Left ventricle myocardium inferior (tissue), 1 donor: Measurements from ENCODE around the gene LRRC74A. TPM values are rescaled to one million over a fixed set of nuclear protein-coding genes. Genes with fewer than 3 reads are reported as not detected.
A peak's percentile ranks its signal among the peaks of the same experiment; 100 is the strongest.

Experiments
- DNase-seq: peaks from one replicate; pipeline ENCODE4 v3.0.0-alpha.2; 2020
- H3K27ac ChIP-seq: fragments of 200-600 bp; replicated peaks from 2 replicates; pipeline ENCODE4 v1.8.0; 2021
- H3K27me3 ChIP-seq: fragments of 200-600 bp; 2 replicates; pipeline ENCODE4 v1.8.0; 2021; ENCODE audit warnings: low read depth
- H3K36me3 ChIP-seq: fragments of 200-600 bp; 2 replicates; pipeline ENCODE4 v1.8.0; 2021
- H3K4me1 ChIP-seq: fragments of 200-600 bp; 2 replicates; pipeline ENCODE4 v1.8.0; 2021
- H3K4me3 ChIP-seq: fragments of 200-600 bp; 2 replicates; pipeline ENCODE4 v1.8.0; 2021; ENCODE audit warnings: mild to moderate bottlenecking, moderate library complexity
- H3K9me3 ChIP-seq: fragments of 200-600 bp; replicated peaks from 2 replicates; pipeline ENCODE4 v1.8.0; 2021
- CTCF ChIP-seq: fragments of 200-600 bp; IDR thresholded peaks from 2 replicates; pipeline ENCODE4 v1.8.0; 2021; ENCODE audit warnings: antibody characterized with exemption, mild to moderate bottlenecking, borderline replicate concordance
- intact Hi-C: fragments of 100-400 bp; cut with micrococcal nuclease; formaldehyde crosslinking; loops from one replicate; pipeline ENCODE4 v1.11.0; 2022
- total RNA-seq: library from RNA; stranded (reverse); fragmentation: NEBNext Ultra II Directional; extraction: Animal tissue kit (Norgen Biotek cat#: 25700); gene quantifications from one replicate; pipeline ENCODE4 v1.2.1, GENCODE V29; 2021
- donor health status: DM: no; HTN: yes; CAD: no; lungs with severe emphysema.

Gene LRRC74A
- total RNA-seq, 1 donor from 2014 or later, result not detected

GRCh38 chr14:76881348-76881747, 55.1 kb downstream of the LRRC74A start:
- no peak for DNase-seq
- Histone ChIP-seq H3K4me1 (peaks cover 32% of the 10 kb centered on the region), H3K27me3 (no peaks in the 10 kb centered on the region), H3K27ac (no peak overlapping the region), H3K9me3 (no peaks in the 10 kb centered on the region), H3K4me3 (no peak overlapping the region), H3K36me3 (no peaks in the 10 kb centered on the region)
- TF ChIP-seq CTCF, result no peak
- intact Hi-C loops, result no loop called here

GRCh38 chr14:76882651-76883050, 56.4 kb downstream of the LRRC74A start:
- no peak for DNase-seq
- Histone ChIP-seq H3K9me3 (no peaks in the 10 kb centered on the region), H3K4me3 (no peak overlapping the region), H3K36me3 (no peaks in the 10 kb centered on the region), H3K4me1 (peaks cover 43% of the 10 kb centered on the region), H3K27me3 (no peaks in the 10 kb centered on the region), H3K27ac (no peak overlapping the region)
- intact Hi-C loops, result no loop called here
- no peak for TF ChIP-seq CTCF

GRCh38 chr14:76883447-76883846, 57.2 kb downstream of the LRRC74A start:
- Histone ChIP-seq H3K36me3 (no peaks in the 10 kb centered on the region), H3K9me3 (no peaks in the 10 kb centered on the region), H3K27me3 (no peaks in the 10 kb centered on the region), H3K27ac (peak overlapping the region; percentile 11), H3K4me1 (peaks cover 44% of the 10 kb centered on the region), H3K4me3 (no peak overlapping the region)
- no peak for DNase-seq
- no peak for TF ChIP-seq CTCF
- intact Hi-C loops, result no loop called here

GRCh38 chr14:76884394-76884793, 58.2 kb downstream of the LRRC74A start:
- H3K9me3 ChIP-seq, result no peaks in the 10 kb centered on the region
- H3K4me1 ChIP-seq, result peaks cover 44% of the 10 kb centered on the region
- no peaks in the 10 kb centered on the region for H3K36me3 ChIP-seq
- H3K4me3 ChIP-seq, result no peak overlapping the region
- no peaks in the 10 kb centered on the region for H3K27me3 ChIP-seq
- no peak for TF ChIP-seq CTCF
- peak overlapping the region; percentile 90 for H3K27ac ChIP-seq
- intact Hi-C loops, result no loop called here
- DNase-seq, result no peak

GRCh38 chr14:76884853-76885276, 58.7 kb downstream of the LRRC74A start:
- H3K9me3 ChIP-seq, result no peaks in the 10 kb centered on the region
- no peaks in the 10 kb centered on the region for H3K27me3 ChIP-seq
- no peak overlapping the region for H3K4me3 ChIP-seq
- intact Hi-C loops, result no loop called here
- H3K27ac ChIP-seq, result peak overlapping the region; percentile 90
- no peak for TF ChIP-seq CTCF
- H3K4me1 ChIP-seq, result peaks cover 44% of the 10 kb centered on the region
- H3K36me3 ChIP-seq, result no peaks in the 10 kb centered on the region
- peak; percentile 75 for DNase-seq

- Histone ChIP-seq H3K27me3 (no peaks in the 10 kb centered on the region), H3K36me3 (no peaks in the 10 kb centered on the region), H3K4me3 (no peak overlapping the region), H3K9me3 (peaks cover 5% of the 10 kb centered on the region), H3K27ac (peak overlapping the region; percentile 19), H3K4me1 (peaks cover 49% of the 10 kb centered on the region)
- no peak for TF ChIP-seq CTCF
- intact Hi-C loops, result no loop called here
- no peak for DNase-seq
Measured at GRCh38 chr14:76887191-76887590, 61.0 kb downstream of the LRRC74A start.
